AG08395 (cell line): ENCODE data around the gene ZSCAN21.
"Not testable (repeated sequence)": the region's sequence is repeated elsewhere in the genome, so short reads cannot be mapped to it uniquely, and the experiment has no call there.

ENCODE experiments used
- DNase-seq: peaks from one replicate; pipeline ENCODE4 v3.0.0; 2012; ENCODE audit warnings: mixed read lengths, low spot score

ZSCAN21 gene

DNA sequence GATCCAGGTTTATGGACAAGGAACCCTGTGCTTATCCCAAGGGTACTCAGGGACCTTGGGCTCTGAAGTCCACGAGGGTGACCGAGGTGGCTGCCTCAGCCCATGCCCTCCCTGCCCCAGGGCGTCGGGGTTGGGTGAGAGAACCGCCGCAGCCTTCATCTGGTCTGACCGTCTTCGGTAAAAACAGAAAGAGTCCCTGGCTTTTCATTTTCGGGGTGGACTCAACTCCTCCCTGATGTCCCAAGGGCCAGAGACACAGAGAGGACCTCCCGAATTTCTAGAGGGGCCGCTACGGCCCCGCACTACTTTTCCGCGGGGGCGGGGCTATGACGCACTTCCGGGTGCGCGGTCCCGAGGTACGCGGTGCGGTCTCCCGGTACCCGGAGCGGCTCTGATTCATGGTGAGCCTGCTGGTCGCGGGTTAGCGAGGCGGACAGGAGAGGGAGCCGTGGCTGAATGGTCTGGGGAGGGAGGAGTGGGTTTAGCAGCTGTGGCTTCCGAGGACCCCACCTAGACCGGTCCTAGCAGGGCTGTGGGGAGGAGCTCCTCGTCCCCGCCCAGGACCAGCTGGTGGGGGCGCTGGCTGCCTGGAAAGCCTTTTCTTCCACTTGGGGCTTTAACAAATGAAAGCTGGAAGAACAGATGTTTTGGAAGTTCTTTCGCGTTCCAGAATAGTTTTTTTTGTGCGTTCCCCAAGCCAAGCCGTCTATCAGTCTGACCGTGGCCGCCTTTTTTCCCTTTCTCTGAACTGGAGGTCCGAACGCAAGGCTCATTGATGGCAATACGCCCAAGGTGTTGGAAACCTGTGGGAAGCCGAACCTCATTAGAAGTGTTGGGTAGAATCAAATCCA, at the start of gene ZSCAN21:
Gene ZSCAN21 (plus strand): TSS at position 334 of the 851 bp plus-strand sequence. CDS start 7,233 bp downstream, outside the sequence.
- peak; percentile 92 for DNase-seq

DNA sequence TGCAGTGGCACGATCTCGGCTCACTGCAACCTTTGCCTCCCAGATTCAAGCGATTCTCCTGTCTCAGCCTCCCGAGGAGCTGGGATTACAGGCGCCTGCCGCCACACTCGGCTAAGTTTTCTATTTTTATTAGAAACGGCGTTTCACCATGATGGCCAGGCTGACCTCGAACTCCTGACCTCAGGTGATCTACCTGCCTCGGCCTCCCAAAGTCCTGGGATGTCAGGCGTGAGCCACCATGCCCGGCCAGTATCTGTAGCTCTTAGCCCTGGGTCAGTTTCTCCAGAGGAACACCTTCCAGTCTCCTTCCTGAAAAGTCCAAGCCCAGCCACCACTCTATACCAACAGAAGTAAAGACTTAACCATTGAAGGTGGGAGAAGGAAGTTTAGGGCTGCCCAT, 49.3 kb upstream of the ZSCAN21 start:
- DNase-seq, result no peak

DNA sequence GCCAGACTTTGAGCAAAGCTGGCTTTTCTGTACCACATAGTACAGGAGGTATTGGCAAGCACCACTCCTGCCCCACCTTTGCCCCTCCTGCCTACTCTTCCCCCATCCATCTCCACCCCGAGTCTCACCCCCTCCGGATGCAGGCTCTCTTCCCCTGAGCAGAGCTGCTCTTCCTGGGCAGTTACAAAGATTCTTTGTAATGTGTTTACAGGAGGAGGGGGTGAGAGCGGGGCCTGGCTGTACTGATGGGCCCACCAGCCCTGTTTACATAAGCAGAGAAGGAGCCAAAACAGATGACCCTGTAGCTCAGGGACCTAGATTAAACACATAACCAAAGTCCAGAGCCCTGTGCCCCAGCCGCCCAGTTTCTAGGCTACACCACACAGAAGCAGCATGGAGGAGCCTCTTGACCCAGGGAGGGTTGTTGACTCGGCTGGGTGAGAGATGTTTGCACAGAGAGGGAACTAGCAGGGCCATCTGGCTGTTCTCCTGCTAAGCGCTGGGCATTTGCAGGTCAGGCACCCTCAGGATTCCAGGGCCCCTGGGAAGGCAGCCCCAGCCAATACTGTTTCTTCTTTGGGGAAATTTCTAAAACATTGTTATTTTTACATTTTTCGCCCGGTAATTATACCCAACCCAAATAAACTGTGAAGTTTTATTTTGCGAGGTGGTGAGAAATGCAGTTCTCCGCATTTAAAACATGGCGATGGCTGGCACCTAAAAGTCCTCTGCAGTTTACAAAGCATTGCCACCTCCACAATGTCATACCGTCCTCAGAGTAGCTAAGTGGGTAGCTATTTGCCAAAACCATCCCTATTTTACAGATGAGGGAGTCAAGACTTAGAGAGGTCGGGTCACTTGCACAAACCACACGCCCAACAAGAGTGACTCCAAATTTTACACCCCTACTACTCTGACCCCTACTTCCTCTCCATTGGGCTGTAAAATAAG, 45.6 kb upstream of the ZSCAN21 start:
- no peak for DNase-seq

DNA sequence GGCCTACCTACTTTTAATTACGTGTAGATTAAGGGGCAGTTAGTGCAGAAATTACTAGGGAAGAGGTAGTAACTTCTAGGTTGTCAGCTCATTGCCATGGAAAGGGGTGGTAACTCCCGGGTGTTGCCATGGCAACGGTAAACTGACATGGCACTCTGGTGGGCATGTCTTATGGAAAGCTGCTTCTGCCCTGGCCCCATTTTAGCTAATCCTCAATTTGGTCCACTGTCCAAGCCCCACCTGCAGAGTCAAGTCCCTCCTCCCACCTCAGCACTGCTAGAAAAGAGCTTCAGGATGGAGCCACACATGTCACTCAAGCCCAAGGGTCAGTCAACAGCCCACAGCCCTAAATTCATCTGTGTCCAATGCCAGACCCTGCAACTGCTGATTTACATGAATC, 41.7 kb upstream of the ZSCAN21 start:
- no peak for DNase-seq

DNA sequence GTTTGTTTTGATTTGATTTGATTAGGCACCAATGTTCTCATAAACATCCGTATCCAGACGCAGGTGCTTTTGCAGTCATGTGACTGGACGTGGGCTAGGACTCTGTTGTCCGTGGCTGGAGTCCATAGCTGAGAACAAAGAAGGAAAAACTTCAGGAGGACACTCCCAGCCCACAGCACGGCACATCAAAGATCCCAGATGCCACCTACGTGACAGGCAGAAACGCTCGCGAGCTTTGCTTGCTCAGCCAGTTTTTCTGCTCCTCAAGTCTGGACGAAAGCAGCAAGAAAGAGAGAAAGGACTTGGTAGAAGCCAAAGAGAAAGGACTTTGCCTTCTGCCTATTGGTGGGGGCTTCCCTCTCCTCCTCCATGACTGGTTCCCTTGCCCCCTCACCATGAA, 41.0 kb upstream of the ZSCAN21 start:
- DNase-seq, result no peak

DNA sequence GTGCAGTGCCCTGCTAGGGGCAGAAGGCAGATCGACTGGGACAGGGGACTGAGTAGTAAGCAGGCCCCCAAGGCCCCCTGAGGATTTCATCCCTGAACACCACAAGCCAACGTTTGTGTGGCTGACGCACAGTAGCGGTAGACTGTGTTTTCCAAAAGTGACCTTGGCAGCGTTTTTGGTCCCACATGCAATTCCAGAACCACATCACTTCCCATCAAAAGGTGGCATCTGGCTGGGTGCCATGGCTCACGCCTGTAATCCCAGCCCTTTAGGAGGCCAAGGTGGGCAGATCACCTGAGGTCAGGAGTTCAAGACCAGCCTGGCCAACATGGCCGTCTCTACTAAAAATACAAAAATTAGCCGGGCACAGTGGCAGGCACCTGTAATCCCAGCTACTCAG, 39.6 kb upstream of the ZSCAN21 start:
- DNase-seq, result not testable (repeated sequence)

DNA sequence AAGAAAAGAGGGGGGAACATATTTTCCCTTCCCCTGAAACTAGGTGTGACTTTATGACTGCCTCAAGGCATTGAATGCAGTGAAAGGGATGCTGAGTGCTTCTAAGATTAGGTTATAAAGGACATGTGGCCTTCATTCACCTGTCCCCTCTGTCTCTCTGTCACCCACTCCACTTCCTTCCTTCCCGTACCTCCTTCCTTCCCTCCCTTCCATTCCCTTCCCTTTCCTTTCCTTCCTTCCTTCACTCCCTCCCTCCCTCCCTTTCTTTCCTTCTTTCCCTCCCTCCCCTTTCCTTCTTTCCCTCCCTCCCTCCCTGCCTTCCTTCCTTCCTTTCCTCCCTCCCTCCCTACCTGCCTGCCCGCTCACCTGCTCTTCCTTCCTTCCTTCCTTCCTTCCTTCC, 38.7 kb upstream of the ZSCAN21 start:
- DNase-seq, result no peak

DNA sequence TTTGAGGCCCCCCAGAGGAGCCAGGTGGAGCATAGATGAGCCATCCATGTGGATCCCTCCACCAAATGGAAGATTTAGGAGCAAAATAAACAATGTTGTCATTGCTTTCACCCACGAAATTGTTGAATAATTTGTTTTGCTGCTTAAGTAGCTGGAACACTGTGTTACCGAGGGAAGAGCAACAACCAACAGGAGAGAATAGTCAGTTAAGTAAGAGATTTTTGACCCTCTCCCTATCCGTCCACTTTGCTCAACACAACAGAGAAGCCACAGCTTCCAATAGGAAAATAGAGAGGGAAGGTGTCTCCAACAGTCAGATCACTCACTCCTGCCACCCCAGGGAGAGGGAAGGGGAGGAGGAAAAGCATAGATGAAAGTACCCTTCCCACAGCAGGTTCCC, 38.1 kb upstream of the ZSCAN21 start:
- no peak for DNase-seq

DNA sequence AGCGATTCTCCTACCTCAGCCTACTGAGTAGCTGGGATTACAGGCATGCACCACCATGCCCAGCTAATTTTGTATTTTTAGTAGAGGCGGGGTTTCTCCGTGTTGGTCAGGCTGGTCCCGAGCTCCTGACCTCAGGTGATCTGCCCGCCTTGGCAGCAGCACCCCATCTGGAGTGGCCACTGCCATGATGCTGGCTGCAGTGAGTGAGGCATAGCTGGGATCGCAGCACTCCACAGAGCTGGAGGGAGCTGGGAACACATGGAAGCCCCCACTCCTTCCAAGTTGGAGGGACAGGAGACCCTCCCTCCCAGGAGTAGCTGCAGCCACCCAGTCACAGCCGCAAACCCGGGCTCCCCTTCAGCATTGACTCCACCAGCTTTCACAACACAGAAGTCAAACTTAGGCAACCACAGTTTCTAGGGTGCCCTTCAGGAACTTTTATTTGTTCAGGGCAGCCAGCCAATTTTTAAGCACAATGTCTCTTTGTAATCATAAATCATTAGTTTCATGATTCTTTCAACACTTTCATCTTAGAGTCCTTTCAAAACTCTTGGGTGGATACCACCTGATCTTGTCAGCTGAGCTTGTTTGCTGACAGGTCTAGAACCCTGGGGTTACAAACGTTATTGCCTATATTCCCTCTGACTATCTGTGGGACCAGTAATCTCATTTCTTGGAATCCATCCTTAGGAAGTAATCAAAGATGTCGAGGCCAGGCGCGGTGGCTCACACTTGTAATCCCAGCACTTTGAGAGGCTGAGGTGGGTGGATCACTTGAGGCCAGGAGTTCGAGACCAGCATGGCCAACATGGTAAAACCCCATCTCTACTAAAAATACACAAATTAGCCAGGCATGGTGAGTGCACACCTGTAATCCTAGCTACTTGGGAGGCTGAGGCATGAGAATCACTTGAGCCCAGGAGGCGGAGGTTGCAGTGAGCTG, 36.9 kb upstream of the ZSCAN21 start:
- DNase-seq, result not testable (repeated sequence)

DNA sequence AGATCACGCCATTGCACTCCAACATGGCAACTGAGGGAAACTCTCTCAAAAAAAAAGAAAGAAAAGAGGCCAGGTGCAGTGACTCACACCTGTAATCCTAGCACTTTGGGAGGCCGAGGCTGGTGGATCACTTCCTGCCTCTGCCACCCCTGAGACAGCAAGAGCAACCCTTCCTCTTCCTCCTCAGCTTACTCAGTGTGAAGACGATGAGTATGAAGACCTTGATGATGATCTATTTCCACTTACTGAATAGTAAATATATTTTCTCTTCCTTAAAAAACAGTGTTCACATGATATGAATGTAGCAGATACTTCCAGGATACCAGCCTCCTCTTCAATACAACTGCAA, 36.3 kb upstream of the ZSCAN21 start:
- DNase-seq, result no peak

DNA sequence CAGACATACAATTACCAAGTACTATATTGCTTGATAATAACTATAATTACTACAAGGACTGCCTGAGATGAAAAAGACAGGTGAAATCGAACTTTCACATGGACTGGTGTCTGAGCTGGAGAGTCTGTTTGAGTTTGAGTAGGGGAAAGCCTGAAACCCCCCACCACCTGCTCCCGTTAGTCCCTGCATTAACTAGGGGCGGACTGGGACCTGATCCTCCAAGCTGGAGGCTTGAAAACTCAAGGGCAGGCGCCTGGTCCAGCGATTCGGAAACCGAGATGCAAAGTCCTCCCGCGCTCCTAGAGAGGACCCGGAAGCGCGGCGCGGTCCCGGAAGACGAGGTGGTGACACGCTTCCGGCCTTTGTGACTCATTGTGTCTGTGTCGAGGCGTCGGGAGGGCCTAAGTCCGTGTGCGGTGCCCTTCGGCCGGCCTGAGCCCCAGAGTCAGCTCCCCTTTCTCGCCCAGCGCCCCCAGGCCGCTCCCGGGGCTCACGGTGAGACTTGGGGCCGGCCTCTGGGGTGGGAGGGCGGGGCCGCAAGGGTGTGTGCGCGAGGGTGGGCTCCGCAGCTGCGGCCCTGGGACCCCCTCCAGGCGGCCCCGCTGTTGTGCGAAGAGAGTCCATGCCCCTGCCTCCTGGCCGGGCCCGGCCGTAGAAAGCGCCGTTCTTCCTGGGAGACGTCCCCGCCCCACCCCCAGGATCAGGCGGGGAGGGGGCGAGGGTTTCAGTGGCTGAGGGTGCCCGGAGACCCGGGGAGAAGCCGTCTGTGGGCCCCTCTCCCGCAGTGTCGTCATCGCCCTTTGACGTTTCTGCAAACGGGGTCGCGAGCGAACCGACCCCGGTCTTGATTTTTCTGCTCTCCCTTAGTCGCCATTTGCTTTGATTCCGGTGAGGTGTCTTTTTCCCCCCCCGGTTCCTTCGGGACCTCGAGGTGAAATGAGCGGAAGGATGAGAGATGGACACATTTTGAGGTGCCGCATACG, 34.1 kb upstream of the ZSCAN21 start, which contains the start of gene ZKSCAN1:
Gene ZKSCAN1 (plus strand): TSS at position 365 of the 983 bp plus-strand sequence. CDS start 7,911 bp downstream, outside the sequence.
- peak; percentile 97 for DNase-seq

DNA sequence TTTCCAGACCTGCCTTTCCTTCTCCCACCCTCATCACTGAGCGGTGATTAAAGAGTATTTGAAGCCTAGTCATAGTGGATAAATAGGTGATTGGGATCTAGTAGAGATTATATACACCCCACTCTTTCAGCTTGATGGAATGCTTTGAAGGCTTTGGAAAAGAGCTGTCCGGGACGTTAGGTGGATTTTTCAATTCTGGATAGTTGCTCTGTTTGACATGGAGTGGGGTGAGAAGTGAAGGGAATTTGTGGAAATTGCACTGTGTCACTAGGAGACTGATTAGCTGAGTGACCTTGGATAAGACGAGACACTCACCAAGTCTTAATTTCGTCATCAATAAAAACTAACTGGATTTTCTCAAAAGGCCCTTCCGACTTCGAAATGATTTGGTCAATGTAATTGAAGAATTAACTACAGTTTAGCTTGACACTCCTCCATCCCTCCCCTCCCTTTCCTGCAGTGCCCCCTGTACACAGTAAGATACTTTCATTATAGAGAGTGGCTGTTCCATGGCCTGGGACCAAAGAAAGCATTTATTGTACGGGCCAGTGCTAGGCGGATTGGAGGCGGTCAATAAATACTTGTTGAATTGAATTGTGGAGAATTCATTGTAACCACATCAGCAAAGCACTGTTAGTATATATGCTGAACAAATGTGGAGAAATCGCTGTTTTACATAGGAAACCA, 33.2 kb upstream of the ZSCAN21 start:
- no peak for DNase-seq

DNA sequence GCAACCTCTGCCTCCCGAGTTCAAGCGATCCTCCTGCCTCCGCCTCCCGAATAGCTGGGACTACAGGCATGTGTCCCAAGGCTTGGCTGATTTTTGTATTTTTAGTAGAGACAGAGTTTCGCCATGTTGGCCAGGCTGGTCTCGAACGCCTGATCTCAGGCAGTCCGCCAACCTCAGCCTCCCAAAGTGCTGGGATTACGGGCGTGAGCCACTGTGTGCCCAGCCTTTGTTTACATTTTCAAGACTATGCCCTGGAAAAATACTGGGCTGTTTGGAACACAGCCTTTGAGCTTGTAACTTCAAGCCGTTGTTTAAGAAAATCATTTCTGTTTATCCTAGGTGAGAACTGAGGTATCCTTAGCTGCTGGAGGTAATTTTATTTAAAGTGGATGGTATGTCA, 32.3 kb upstream of the ZSCAN21 start:
- no peak for DNase-seq

DNA sequence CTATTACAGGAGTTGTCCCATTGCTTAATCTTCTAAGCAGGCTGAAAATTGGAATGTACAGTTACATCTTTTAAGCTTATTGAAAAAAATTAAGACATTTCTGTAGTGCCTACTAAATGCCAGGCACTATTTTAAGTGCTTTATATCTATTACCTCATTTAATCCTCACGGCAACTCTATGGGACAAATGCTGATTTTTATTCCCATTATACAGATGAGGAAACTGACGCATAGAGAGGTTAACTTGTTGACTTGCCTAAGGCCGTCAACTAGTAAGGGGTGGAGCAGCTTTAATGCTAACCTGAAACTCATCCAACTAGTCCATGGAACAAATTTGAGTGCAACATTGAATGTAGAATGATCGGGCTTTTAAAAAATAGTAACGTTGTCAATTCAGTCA, 31.7 kb upstream of the ZSCAN21 start:
- no peak for DNase-seq

DNA sequence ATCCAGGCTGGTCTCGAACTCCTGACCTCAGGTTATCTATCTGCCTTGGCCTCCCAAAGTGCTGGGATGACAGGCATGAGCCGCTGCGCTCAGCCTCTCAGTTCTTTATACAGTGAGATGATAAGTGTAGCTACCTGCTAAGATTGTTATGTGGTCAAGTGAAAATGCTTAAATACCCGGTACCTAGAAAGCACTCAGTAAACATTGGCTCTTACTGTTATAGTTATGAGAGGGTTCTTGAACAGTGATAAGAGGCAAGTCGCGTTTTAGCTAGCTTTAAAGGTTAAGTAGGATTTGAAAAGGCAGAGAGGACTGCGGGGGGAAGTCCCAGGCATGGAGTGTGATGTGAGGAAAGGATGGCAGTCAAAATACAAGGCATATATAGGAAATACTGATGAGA, 29.7 kb upstream of the ZSCAN21 start:
- no peak for DNase-seq

DNA sequence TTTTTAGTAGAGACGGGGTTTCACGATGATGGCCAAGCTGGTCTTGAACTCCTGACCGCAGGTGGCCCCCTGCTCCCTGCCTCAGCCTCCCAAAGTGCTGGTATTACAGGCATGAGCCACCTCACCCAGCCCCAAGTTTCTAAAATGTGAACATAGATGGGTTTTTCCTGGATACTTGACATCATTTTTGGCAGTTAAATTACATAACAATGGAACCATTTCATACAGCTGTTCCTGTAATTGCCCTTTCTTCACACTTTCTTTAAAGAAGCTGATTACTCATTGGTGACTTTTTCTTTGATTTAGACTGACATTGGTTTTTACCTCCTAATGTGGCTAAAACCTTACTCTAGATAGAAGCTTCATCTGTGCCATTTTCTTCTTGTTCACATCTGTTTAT, 28.3 kb upstream of the ZSCAN21 start:
- DNase-seq, result no peak

DNA sequence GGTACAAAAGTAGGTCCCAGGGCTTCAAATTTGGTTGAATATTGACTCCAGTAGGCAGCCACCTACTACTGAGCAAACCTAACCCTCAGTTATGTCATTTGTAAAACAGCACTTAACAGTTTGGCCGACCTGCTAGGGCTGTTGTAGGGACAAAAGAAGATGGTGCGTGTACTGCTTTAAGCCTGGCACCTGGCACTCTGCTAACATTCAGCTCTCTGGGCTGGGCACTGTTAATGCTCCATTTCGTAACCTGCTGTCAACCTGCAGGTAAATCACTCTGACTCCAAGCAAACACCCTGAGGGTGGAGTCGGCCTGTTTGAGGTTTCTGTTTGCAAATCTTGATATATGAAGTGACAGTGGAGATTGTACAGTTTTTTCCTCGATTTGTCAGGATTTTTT, 27.0 kb upstream of the ZSCAN21 start:
- DNase-seq, result no peak

DNA sequence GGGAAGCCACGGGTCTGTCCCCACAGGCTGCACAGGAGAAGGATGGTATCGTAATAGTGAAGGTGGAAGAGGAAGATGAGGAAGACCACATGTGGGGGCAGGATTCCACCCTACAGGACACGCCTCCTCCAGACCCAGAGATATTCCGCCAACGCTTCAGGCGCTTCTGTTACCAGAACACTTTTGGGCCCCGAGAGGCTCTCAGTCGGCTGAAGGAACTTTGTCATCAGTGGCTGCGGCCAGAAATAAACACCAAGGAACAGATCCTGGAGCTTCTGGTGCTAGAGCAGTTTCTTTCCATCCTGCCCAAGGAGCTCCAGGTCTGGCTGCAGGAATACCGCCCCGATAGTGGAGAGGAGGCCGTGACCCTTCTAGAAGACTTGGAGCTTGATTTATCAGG, 26.0 kb upstream of the ZSCAN21 start:
- DNase-seq, result no peak

DNA sequence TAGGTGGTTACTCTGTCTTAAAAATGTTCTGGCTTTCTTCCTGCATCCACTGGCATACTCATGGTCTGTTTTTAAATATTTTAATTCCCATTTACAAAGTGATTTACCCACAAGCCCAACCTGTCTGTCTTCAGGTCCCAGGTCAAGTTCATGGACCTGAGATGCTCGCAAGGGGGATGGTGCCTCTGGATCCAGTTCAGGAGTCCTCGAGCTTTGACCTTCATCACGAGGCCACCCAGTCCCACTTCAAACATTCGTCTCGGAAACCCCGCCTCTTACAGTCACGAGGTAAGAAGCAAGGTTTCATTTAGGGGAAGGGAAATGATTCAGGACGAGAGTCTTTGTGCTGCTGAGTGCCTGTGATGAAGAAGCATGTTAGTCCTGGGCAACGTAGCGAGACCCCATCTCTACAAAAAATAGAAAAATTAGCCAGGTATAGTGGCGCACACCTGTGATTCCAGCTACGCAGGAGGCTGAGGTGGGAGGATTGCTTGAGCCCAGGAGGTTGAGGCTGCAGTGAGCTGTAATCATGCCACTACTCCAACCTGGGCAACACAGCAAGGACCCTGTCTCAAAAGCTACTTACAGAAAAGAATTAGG, 25.5 kb upstream of the ZSCAN21 start:
- no peak for DNase-seq

DNA sequence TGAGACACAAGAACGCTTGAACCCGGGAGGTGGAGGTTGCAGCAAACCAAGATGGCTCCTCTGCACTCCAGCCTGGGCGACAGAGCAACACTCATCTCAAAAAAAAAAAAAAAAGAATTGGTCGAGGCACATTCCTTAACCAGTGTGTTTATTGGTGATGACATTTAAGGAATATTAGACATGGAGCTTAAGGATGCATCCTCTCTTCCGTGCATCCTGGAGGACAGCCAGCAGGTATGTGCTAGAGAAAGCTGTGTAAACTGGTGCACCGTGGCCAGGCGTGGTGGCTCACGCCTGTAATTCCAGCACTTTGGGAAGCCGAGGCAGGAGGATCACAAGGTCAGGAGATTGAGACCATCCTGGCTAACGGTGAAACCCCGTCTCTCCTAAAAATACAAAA, 22.4 kb upstream of the ZSCAN21 start:
- no peak for DNase-seq
